Ovary (tissue), 3 donors: ENCODE measurements around the gene COA7.

Experiments
- POLR2A ChIP-seq: fragments of 450-650 bp; IDR thresholded peaks from one replicate; pipeline ENCODE4 v1.6.1; 2017; ENCODE audit warnings: antibody characterized with exemption, mild to moderate bottlenecking, moderate library complexity
- TF ChIP-seq, protein P1 (sequence below), 3 donors: fragments of 450-650 bp in 2 of 3; fragments of 200-600 bp in 1 of 3; IDR thresholded peaks; one replicate each; pipeline versions ENCODE4 v1.5.1 to v1.8.0; 2016 to 2022; ENCODE audit warnings: antibody characterized with exemption in 3 of 3, mild to moderate bottlenecking in 1 of 3
- donor health status: DM: no; HTN: no; CAD: no.

DNA sequence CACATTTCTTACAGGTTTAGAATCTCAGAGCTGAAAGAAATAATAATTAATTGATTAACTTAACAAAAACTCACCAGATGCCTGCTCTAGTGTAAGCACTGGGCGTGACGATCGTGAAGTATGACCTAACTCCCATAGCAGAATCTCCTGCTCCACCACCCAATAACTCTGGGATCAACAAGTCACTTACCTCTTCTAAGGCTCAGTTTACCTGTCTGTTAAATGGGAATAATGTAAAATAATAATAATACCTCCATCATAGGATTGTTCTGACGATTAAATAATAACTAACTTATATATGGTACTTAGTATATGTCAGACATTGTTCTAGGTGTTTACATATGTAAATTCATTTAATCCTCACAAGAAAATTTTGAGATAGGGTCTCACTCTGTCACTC, 24.6 kb downstream of the COA7 start:
- TF ChIP-seq, protein P1, sequence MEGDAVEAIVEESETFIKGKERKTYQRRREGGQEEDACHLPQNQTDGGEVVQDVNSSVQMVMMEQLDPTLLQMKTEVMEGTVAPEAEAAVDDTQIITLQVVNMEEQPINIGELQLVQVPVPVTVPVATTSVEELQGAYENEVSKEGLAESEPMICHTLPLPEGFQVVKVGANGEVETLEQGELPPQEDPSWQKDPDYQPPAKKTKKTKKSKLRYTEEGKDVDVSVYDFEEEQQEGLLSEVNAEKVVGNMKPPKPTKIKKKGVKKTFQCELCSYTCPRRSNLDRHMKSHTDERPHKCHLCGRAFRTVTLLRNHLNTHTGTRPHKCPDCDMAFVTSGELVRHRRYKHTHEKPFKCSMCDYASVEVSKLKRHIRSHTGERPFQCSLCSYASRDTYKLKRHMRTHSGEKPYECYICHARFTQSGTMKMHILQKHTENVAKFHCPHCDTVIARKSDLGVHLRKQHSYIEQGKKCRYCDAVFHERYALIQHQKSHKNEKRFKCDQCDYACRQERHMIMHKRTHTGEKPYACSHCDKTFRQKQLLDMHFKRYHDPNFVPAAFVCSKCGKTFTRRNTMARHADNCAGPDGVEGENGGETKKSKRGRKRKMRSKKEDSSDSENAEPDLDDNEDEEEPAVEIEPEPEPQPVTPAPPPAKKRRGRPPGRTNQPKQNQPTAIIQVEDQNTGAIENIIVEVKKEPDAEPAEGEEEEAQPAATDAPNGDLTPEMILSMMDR (IDR thresholded peaks at IDR 0.05), result no peak
- TF ChIP-seq POLR2A, result no peak
